ENCODE results near the gene SLC6A5.

DNA sequence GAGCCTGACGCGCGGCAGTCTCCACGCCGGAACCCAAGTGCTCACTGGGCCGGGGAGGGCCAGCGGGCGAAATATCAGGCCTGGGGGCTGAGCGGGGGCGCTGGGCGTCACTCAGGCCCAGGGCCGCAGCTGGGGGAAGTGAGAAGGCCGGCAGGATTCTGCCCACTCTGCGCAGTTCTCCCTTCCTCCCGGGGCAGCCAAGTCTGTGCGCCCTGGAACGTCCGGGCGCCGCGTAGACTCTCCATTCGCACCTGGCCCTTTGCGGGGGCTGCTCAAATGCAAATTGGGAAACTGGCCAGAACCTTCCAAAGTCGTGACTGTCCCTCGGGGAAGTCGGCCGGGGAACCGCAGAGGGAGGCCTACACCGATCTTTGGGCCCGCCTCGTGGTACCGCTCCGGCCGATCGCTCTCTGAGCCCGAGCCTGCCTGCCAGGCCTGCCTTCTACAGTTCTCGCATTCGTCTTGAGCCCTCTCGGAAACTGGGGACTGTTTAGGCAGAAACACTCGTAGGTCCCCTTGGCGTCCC, 2.2 kb upstream of the SLC6A5 start:
- no peak for TF ChIP-seq GATA2 (IDR thresholded peaks at IDR 0.05; ENCODE audit: insufficient read depth, insufficient read length, low read depth, low read length)
- TF ChIP-seq, protein P1, sequence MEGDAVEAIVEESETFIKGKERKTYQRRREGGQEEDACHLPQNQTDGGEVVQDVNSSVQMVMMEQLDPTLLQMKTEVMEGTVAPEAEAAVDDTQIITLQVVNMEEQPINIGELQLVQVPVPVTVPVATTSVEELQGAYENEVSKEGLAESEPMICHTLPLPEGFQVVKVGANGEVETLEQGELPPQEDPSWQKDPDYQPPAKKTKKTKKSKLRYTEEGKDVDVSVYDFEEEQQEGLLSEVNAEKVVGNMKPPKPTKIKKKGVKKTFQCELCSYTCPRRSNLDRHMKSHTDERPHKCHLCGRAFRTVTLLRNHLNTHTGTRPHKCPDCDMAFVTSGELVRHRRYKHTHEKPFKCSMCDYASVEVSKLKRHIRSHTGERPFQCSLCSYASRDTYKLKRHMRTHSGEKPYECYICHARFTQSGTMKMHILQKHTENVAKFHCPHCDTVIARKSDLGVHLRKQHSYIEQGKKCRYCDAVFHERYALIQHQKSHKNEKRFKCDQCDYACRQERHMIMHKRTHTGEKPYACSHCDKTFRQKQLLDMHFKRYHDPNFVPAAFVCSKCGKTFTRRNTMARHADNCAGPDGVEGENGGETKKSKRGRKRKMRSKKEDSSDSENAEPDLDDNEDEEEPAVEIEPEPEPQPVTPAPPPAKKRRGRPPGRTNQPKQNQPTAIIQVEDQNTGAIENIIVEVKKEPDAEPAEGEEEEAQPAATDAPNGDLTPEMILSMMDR (IDR thresholded peaks at IDR 0.05; ENCODE audit: extremely low read depth in 1 of 2, insufficient read depth in 1 of 2, low read depth in 1 of 2, low read length in 2 of 2), result no peak
- no peak for TF ChIP-seq POLR2A (IDR thresholded peaks at IDR 0.05; ENCODE audit: low read depth, low read length)

Data from endothelial cell of umbilical vein (primary cell).